ENCODE results near the gene ACBD5.
"Not testable (repeated sequence)": the region's sequence is repeated elsewhere in the genome, so short reads cannot be mapped to it uniquely, and the experiment has no call there.

Gene ACBD5

GRCh38 chr10:27237531-27237930, 3.1 kb downstream of the ACBD5 start:
- not testable (repeated sequence) for DNase-seq

DNA sequence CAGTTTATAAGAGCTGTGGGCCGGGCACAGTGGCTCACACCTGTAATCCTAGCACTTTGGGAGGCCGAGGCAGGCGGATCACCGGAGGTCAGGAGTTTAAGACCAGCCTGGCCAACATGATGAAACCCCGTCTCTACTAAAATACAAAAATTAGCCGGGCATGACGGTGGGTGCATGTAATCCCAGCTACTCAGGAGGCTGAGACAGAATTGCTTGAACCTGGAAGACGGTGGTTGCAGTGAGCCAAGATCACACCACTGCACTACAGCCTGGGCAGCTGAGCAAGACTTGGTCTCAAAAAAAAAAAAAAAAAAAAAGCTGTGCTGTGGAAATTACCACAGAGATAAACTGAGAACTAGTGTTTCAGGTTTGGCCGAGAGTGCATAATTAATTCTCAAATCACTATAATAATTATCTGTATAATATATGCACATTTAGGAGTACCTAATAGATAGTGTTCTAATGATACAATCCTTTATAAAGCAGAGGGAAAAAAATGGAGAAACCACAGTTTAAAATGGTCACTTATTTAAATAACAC, 3.9 kb downstream of the ACBD5 start:
- not testable (repeated sequence) for DNase-seq

- no peak for DNase-seq
Observed at GRCh38 chr10:27235706-27236105, 4.9 kb downstream of the ACBD5 start.

GRCh38 chr10:27230022-27230421, 10.6 kb downstream of the ACBD5 start:
- DNase-seq = no peak

- no peak for DNase-seq
Observed at GRCh38 chr10:27225642-27226257, 14.8 kb downstream of the ACBD5 start.

- DNase-seq = no peak
Observed at GRCh38 chr10:27225011-27225590, 15.5 kb downstream of the ACBD5 start.

- peak in 1 of 2 experiments; percentile 27 for DNase-seq
Observed at GRCh38 chr10:27223964-27224363, 16.6 kb downstream of the ACBD5 start.

- no peak for DNase-seq
Observed at GRCh38 chr10:27207350-27207749, 33.2 kb downstream of the ACBD5 start.

GRCh38 chr10:27203806-27204205, 36.8 kb downstream of the ACBD5 start:
- DNase-seq = no peak

- DNase-seq = no peak
Observed at GRCh38 chr10:27197980-27198620, 42.5 kb downstream of the ACBD5 start.

- no peak for DNase-seq
Observed at GRCh38 chr10:27192284-27192683, 48.3 kb downstream of the ACBD5 start.

- no peak for DNase-seq
Observed at GRCh38 chr10:27190508-27190907, 50.1 kb downstream of the ACBD5 start.

- no peak for DNase-seq
Observed at GRCh38 chr10:27188897-27189296, 51.7 kb downstream of the ACBD5 start.

DNA sequence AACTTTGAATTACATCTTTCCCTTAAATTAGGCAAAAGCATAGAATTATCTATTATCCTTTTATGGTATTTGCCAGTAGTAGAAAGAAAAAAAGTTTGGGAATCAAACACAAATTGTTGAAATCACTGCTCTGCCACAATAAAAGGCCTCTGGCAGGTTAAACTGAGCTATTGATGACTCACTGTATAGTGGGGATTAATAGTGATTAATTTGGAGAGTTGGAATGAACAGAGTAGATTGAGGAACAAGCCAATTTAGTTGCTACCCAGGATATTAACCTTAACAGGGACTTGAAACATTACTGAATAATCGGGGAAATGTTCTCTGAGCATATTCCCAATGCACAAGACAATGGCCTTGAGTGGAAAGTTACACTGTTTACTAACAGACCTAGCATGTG, 52.3 kb downstream of the ACBD5 start:
- DNase-seq = no peak

GRCh38 chr10:27169849-27170248, 70.7 kb downstream of the ACBD5 start:
- DNase-seq = no peak

- DNase-seq = no peak
Observed at GRCh38 chr10:27158421-27158820, 82.2 kb downstream of the ACBD5 start.

- DNase-seq = no peak
Observed at GRCh38 chr10:27157150-27157549, 83.4 kb downstream of the ACBD5 start.

GRCh38 chr10:27156566-27156965, 84.0 kb downstream of the ACBD5 start:
- DNase-seq = not testable (repeated sequence)

GRCh38 chr10:27155066-27155754, 85.4 kb downstream of the ACBD5 start, which contains the start of gene MASTL:
Gene MASTL (plus strand): TSS chr10:27155352. CDS start chr10:27155427, 75 bp downstream.
- DNase-seq = peak; percentile 69 to 82

DNA sequence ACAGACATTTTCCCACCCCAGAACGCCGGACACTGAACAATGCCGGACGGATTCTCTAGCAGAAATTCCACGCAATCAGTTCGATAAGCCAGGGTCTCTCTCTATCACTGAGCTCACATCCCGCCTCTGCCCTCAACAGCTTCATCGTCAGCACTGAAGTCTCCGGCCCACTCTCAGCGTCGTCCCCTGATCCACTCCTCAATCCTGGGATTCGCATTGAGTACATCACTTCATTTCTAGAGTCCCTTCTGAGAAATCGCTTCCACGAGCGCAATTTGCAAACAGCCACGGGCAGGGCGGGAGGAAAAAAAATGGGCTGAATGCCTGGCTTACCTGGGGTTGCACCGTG, 86.8 kb downstream of the ACBD5 start:
- peak in 1 of 2 experiments; percentile 19 for DNase-seq

GRCh38 chr10:27153329-27153728, 87.3 kb downstream of the ACBD5 start:
- no peak for DNase-seq

GRCh38 chr10:27152687-27153086, 87.9 kb downstream of the ACBD5 start:
- DNase-seq = no peak

- no peak for DNase-seq
Observed at GRCh38 chr10:27150261-27150660, 90.3 kb downstream of the ACBD5 start.

GRCh38 chr10:27147701-27148100, 92.9 kb downstream of the ACBD5 start:
- no peak for DNase-seq

Measured in SHP77 (cell line).